ENCODE results near the gene ELMOD1. TPM values are rescaled to one million over a fixed set of nuclear protein-coding genes. Genes with fewer than 3 reads are reported as not detected.

Gene ELMOD1
- total RNA-seq, 1 donor from 2014 or later, result not detected

DNA sequence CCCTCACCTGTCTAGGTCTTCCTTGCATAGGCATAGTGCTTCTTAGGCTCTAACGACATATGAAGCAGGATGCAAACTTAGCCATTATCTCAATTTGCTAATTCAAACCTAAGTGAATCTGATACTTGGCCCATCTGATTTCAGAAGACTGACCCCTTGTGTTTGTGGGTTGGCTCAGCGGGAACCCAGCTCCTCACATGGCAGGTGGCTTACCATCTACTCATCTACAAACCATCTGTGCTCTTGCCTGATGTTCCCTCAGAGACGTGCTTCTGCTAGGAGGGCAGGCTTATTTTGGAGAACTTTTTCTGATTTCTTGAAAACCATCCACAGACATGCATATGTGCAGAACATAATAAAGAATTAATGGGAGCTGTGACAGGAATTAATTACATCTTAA is 15.2 kb downstream of the ELMOD1 start:
- TF ChIP-seq, protein P1, sequence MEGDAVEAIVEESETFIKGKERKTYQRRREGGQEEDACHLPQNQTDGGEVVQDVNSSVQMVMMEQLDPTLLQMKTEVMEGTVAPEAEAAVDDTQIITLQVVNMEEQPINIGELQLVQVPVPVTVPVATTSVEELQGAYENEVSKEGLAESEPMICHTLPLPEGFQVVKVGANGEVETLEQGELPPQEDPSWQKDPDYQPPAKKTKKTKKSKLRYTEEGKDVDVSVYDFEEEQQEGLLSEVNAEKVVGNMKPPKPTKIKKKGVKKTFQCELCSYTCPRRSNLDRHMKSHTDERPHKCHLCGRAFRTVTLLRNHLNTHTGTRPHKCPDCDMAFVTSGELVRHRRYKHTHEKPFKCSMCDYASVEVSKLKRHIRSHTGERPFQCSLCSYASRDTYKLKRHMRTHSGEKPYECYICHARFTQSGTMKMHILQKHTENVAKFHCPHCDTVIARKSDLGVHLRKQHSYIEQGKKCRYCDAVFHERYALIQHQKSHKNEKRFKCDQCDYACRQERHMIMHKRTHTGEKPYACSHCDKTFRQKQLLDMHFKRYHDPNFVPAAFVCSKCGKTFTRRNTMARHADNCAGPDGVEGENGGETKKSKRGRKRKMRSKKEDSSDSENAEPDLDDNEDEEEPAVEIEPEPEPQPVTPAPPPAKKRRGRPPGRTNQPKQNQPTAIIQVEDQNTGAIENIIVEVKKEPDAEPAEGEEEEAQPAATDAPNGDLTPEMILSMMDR (IDR thresholded peaks at IDR 0.05), result no peak
- Mint-ChIP-seq H3K36me3 (ENCODE audit: unreplicated experiment) (no peaks in the 10 kb centered on the region), H3K4me3 (ENCODE audit: unreplicated experiment) (no peak overlapping the region), H3K27ac (ENCODE audit: unreplicated experiment) (no peak overlapping the region), H3K27me3 (ENCODE audit: unreplicated experiment) (peaks cover 57% of the 10 kb centered on the region), H3K9me3 (ENCODE audit: unreplicated experiment) (no peaks in the 10 kb centered on the region), H3K4me1 (ENCODE audit: unreplicated experiment) (no peaks in the 10 kb centered on the region)
- no peak for DNase-seq (ENCODE audit: extremely low spot score, unreplicated experiment)

DNA sequence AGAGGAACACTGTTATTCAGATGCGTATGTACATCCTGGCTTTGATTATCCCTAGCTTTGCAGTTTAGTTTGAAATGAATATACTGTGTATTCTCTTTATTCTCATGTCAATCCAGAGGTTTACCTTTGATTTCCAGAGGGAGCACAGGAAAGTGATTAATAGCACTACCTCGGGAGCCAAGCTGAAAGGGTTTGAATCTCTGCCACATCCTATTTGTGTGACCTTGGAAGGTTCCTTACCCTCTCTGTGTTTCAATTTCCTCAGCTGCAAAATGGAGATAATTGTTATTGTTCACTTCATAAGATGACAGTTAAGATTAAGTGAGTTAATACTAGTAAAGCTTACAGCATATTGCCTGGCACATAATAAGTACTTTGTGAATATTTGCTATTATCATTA is 17.9 kb downstream of the ELMOD1 start:
- Mint-ChIP-seq H3K36me3 (ENCODE audit: unreplicated experiment) (no peaks in the 10 kb centered on the region), H3K4me1 (ENCODE audit: unreplicated experiment) (no peaks in the 10 kb centered on the region), H3K9me3 (ENCODE audit: unreplicated experiment) (no peaks in the 10 kb centered on the region), H3K27me3 (ENCODE audit: unreplicated experiment) (peaks cover 46% of the 10 kb centered on the region), H3K4me3 (ENCODE audit: unreplicated experiment) (no peak overlapping the region), H3K27ac (ENCODE audit: unreplicated experiment) (no peak overlapping the region)
- no peak for DNase-seq (ENCODE audit: extremely low spot score, unreplicated experiment)
- TF ChIP-seq, protein P1 (IDR thresholded peaks at IDR 0.05), result no peak

DNA sequence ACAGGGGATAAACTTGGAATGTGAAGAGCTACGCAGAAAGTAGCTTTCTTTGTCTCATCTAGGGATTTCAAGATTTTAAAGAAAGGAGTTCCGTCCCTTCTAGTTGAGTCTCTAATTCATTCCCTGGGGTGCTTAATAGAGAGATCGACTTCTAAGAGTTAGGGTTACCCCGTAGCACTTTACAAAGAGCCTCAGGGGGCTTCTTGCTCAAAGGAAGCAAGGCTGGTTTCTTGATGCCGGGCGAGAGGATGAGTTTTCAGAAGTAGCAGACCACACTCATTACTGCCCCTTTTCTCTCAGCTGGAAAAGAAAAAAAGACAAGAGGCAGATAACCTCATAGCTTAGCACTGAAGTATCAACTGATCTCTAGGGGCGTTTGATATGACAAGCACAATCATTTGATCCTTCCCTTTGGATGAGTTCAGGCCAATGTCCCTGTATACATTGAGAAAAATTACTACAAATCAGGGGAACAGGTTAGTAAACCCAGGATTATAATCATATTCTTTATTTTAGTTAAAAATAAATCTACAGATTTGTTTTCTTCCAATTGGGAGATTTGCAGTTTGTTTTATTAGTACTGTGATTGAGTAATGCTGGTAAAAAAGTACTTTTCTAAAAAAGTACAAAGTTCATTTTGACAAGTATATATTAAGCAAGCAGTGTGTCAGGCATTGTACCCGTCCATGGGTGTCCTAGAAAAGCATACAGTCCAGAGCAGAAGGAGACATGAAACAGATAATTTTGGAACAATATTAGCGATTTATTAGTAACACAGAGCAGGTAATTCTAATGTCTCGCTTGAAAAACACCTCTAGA is 18.7 kb downstream of the ELMOD1 start:
- Mint-ChIP-seq H3K27me3 (ENCODE audit: unreplicated experiment) (peaks cover 46% of the 10 kb centered on the region), H3K4me3 (ENCODE audit: unreplicated experiment) (no peak overlapping the region), H3K36me3 (ENCODE audit: unreplicated experiment) (no peaks in the 10 kb centered on the region), H3K9me3 (ENCODE audit: unreplicated experiment) (no peaks in the 10 kb centered on the region), H3K4me1 (ENCODE audit: unreplicated experiment) (no peaks in the 10 kb centered on the region), H3K27ac (ENCODE audit: unreplicated experiment) (no peak overlapping the region)
- TF ChIP-seq, protein P1 (IDR thresholded peaks at IDR 0.05), result no peak
- DNase-seq (ENCODE audit: extremely low spot score, unreplicated experiment), result no peak

DNA sequence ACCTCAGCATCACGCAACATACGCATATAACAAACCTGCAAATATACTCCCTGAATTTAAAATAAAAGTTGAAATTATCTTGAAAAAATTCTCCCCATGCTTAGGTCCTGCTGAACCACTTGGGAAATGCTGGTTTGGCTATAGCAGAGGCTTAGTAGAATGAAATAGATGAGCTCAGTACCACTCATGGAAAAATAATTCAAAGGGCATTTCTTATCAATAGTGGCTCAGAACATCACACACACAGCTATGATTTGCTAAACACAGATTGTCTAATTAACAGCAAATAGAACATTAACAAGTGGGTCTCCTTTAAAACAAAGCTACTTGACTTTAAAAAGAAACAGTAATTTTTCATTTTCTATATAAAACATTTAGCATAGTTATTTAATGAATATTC is 21.5 kb downstream of the ELMOD1 start:
- Mint-ChIP-seq H3K36me3 (ENCODE audit: unreplicated experiment) (no peaks in the 10 kb centered on the region), H3K27me3 (ENCODE audit: unreplicated experiment) (peaks cover 32% of the 10 kb centered on the region), H3K9me3 (ENCODE audit: unreplicated experiment) (no peaks in the 10 kb centered on the region), H3K27ac (ENCODE audit: unreplicated experiment) (no peak overlapping the region), H3K4me1 (ENCODE audit: unreplicated experiment) (no peaks in the 10 kb centered on the region), H3K4me3 (ENCODE audit: unreplicated experiment) (no peak overlapping the region)
- DNase-seq (ENCODE audit: extremely low spot score, unreplicated experiment), result no peak
- TF ChIP-seq, protein P1 (IDR thresholded peaks at IDR 0.05), result no peak

DNA sequence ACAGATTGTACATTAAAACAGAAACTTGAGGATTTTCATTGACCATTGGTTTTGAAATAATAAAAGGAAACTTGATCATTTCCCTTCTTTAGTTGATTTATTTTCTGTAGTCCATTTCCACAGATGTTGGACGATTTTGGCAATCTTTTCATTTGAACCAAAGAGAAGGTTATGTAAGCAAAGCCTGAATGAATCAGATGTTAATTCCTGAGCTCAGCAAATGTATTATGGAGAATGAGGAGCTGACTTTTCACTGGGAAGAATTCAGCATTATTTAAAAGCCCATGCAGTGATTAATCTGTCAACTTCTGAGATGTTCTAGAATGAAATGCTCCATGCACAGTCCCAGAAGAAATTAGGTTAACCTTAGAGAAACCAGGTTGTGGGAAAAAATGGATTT is 29.0 kb downstream of the ELMOD1 start:
- H3K36me3 Mint-ChIP-seq (ENCODE audit: unreplicated experiment), result no peaks in the 10 kb centered on the region
- H3K27me3 Mint-ChIP-seq (ENCODE audit: unreplicated experiment), result peaks cover 24% of the 10 kb centered on the region
- no peaks in the 10 kb centered on the region for H3K9me3 Mint-ChIP-seq (ENCODE audit: unreplicated experiment)
- TF ChIP-seq, protein P1 (IDR thresholded peaks at IDR 0.05), result no peak
- no peaks in the 10 kb centered on the region for H3K4me1 Mint-ChIP-seq (ENCODE audit: unreplicated experiment)
- DNase-seq (ENCODE audit: extremely low spot score, unreplicated experiment), result no peak
- H3K4me3 Mint-ChIP-seq (ENCODE audit: unreplicated experiment), result no peak overlapping the region
- no peak overlapping the region for H3K27ac Mint-ChIP-seq (ENCODE audit: unreplicated experiment)

All from osteocyte (in vitro differentiated cells).